Measurements from ENCODE around the gene PCMTD2.
"Not testable (repeated sequence)": the region's sequence is repeated elsewhere in the genome, so short reads cannot be mapped to it uniquely, and the experiment has no call there.

DNA sequence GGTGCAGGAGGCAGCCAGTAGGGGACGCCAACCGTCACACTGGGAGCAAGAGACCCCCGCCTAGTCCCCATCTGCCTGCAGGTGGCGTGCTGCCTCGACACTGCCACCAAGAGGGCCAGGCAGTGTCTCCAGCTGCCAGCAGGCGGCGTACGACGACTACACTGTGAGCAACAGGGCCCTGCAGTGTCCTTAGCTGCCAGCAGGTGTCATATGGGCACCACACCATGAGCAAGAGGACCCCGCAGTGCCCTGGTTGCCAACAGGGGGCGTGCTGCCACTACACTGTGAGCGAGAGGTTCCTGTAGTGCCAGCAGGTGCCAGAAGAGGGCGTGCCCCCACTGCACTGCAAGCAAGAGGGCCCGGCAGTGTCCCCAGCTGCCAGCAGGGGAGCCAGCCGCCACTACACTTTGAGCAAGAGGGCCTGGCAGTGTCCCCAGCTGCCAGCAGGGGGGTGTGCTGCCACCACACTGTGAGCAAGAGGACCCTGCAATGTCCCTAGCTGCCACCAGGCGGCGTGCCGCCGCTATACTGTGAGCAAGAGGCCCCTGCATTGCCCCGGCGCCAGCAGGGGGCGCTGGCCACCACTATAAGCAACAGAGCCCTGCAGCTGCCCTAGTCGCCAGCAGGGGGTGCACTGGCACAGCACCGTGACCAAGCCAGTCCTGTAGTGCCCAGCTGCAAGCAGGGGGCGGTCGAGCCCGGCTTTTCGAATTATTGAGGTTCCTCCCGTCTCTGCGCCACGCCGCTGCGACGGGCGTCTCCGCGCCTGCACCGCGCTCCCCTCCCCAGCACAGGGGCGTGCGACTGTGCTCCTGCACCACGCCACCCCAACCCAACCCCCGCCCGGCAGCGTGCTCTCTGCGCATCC is 30.3 kb downstream of the PCMTD2 start:
- not testable (repeated sequence) for TF ChIP-seq POLR2A, POLR2AphosphoS5 (IDR thresholded peaks at IDR 0.05)

All from stomach (tissue), 4 donors.